GM18861 (cell line): Measurements from ENCODE around the gene SHROOM3.
"Not testable (repeated sequence)": the region's sequence is repeated elsewhere in the genome, so short reads cannot be mapped to it uniquely, and the experiment has no call there.

Source experiments
- ATAC-seq: cut with Tn5 transposase; IDR thresholded peaks from one replicate; pipeline ENCODE4 v1.9.1; 2021; ENCODE audit not compliant: unreplicated experiment

SHROOM3 gene

GRCh38 chr4:76443376-76443775 is 8.3 kb downstream of the SHROOM3 start:
- no peak for ATAC-seq

- no peak for ATAC-seq
Measured at GRCh38 chr4:76445911-76446310, 10.9 kb downstream of the SHROOM3 start.

GRCh38 chr4:76447393-76447851 is 12.4 kb downstream of the SHROOM3 start:
- ATAC-seq, result no peak

GRCh38 chr4:76448211-76448610 is 13.2 kb downstream of the SHROOM3 start:
- no peak for ATAC-seq

DNA sequence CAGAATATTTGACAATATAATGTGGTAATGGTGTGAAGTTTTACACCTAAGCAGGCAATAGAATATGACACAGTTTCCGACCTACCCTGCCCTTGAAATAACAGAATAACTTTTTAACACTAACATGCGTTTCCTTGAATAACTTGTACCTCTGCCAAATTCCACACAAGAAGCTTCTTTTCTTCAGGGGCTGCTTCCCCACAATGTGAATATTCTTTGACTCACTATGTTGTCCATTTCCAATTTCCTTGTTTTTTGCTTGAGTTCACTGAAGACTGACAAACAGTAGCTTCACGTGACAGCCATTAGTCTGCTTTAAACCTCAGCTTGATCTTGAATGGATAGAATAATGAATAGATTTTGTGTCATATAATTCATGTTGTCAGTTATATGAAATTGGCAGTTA is 14.3 kb downstream of the SHROOM3 start:
- no peak for ATAC-seq

DNA sequence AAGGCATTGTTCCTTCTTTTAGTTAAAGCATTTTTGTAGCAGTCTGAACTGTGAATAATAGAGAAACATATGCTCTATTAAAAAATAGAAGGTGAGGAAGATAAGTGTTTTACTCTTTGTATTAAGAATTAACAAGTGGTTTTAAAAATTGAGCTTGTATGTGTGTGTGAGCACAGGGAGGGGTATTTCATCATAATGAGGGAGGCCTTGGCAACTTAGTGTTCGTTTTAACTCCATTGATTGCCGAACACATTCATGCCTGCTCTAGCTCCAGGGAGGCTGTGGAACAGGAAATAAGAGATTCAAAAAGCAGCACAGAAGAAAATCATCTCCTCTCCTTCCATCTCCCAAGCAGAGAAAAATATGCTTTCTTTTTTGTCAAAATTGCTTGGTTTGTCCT is 14.8 kb downstream of the SHROOM3 start:
- no peak for ATAC-seq

- no peak for ATAC-seq
Measured at GRCh38 chr4:76453232-76453631, 18.2 kb downstream of the SHROOM3 start.

- not testable (repeated sequence) for ATAC-seq
Measured at GRCh38 chr4:76454073-76454472, 19.0 kb downstream of the SHROOM3 start.

DNA sequence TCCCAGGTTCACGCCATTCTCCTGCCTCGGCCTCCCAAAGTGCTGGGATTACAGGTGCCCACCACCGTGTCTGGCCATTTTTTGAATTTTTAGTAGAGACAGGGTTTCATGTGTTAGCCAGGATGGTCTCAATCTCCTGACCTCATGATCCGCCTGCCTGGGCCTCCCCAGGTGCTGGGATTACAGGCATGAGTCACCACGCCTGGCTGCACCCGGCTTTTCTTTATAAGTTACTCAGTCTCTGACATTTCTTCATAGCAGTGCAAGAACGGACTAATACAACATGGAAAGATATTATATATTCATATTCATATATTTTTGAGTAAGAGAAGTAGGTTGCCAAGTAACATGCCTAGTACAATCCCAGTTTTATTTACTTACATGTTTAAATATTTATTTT is 22.9 kb downstream of the SHROOM3 start:
- no peak for ATAC-seq

GRCh38 chr4:76458297-76458696 is 23.3 kb downstream of the SHROOM3 start:
- ATAC-seq, result no peak

- ATAC-seq, result no peak
Measured at GRCh38 chr4:76458825-76459224, 23.8 kb downstream of the SHROOM3 start.

- ATAC-seq, result no peak
Measured at GRCh38 chr4:76459291-76459723, 24.3 kb downstream of the SHROOM3 start.

DNA sequence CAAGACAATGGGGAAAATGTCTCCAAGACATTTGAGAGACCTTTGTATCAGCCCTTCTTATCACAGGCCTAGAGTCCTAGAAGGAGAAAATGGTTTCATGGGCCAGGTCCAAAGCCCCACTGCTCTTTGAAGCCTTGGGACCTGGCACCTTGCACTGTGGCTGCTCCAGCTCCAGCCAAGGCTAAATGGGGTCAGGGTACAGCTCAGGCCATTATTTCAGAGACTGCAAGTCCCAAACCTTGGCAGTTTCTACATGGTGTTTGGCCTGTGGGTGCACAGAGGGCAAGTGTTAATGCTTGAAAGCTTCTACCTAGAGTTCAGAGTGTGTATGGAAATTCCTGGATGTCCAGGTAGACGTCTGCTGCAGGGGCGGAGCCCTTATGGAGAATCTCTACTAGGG is 28.5 kb downstream of the SHROOM3 start:
- no peak for ATAC-seq

- no peak for ATAC-seq
Measured at GRCh38 chr4:76470064-76470463, 35.0 kb downstream of the SHROOM3 start.

DNA sequence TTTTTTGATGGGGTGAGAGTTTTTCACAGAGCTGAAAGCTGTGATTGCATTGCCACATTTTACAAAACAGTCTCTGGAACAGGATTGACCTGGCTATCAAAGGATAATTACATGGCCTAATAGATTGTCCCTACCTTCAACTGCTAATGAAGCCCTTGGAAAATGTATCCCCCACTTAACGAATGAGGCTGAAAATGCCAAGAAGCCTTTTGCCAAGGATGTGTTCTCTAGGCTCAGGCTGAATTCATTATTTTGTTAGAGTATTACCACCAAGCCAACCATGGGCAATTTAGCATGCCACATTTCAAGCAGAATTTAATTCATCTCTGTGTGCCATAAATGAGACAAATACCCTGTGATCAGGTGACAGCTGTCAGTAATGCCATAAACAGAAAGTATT is 35.5 kb downstream of the SHROOM3 start:
- no peak for ATAC-seq

DNA sequence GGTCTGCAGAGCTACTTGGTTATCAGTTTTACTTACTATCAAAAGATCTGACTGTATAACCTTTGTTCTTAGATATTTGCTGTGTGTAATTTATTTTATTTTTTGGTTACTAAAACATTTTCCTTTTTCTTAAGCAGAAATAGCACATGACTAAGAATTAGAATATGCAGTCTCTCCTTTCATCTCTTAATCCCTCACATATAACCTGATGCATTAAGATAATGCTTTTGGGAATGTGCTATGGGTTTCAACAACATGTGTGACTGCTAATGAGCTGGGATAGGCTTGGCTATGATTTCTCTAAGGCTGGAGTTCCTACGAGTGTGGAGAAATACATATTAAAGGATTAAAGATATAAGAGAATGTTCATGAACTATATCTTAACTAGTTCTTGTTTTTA is 41.5 kb downstream of the SHROOM3 start:
- no peak for ATAC-seq

- ATAC-seq, result no peak
Measured at GRCh38 chr4:76484654-76485053, 49.6 kb downstream of the SHROOM3 start.

DNA sequence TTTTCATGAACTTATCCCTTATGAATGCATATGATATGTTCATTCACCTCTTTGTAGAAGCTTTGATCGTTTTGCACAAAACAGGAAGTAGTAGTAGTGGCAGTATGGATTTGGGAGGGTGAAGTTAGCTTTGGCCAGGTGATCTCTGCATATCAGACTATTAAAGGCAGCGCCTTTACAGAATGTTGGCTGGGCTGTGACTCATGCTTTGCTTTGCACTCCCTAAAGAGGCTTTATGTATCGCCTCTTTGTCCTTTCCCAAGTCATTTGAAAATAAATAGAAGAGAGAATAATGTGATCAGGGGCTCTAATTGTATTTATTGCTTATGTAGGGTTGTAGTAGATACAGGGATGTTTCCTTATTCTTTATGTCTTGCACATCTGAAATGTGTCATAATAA is 50.4 kb downstream of the SHROOM3 start:
- ATAC-seq, result no peak

DNA sequence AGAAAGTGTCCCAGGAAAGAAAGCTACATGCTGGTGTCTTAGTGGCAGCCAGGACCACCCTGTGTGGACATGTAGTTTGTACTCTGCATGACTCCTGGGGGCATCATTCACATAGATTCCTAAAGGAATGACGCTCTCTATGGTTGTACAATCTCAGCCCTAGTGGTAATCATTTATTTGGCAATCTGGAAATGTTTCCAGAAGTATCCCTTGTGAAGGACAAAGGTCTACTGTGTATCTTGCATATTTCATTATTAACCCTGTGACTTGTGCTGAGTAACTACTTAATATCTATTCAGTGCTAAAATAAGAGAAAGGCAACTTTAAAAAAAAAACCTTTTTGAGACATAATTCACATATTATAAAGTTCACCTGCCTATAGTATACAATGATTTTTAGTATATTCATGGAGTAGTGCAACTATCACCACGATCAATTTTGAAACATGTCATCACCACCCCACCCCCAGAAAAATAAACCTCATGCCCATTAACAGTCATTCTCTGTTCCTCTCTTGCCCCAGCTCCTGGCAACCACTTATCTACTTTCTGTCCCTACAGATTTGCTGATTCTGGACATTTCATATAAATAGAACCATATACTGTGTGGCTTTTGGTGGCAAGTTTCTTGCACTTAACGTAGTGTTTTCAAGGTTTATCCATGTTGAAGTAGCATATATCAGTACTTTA is 51.7 kb downstream of the SHROOM3 start:
- no peak for ATAC-seq

GRCh38 chr4:76487621-76488020 is 52.6 kb downstream of the SHROOM3 start:
- ATAC-seq, result no peak

DNA sequence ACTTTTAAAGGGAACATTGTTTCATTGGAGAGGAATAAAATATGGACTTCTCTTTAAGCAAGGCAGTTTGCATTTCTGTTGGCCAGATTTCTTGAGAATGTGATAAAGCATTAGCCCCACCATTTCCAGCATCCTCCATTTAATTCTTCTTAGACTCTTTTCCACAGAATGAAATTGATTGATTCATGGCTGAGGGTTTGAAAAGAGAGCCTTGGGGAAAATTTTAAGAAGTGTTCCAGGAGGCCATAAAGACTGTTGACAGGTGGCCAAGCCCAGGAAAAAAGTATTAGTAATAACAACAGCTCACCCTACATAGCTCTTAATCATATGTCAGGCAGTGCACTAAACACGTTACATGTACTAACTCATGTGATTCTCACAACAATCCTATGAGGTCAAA is 53.4 kb downstream of the SHROOM3 start:
- ATAC-seq, result no peak

- ATAC-seq, result no peak
Measured at GRCh38 chr4:76488888-76489685, 54.1 kb downstream of the SHROOM3 start.
